NT2/D1 (cell line): ENCODE results near the gene ZNF322.
A peak's percentile ranks its signal among the peaks of the same experiment; 100 is the strongest.

ENCODE experiments used
- DNase-seq: peaks from one replicate; pipeline ENCODE4 v3.0.0-alpha.2; 2011; ENCODE audit warnings: low read depth, low spot score
- H3K27me3 ChIP-seq: 2 replicates; pipeline ENCODE4 v1.6.0; 2011; ENCODE audit warnings: mild to moderate bottlenecking; ENCODE audit not compliant: insufficient read length, insufficient read depth
- H3K36me3 ChIP-seq: 2 replicates; pipeline ENCODE4 v1.6.1; 2011; ENCODE audit warnings: mild to moderate bottlenecking, low read length, mixed read lengths; ENCODE audit not compliant: insufficient read depth, insufficient read length
- H3K4me1 ChIP-seq: 2 replicates; pipeline ENCODE4 v1.5.1; 2011; ENCODE audit not compliant: insufficient read depth, insufficient read length
- H3K4me3 ChIP-seq: 2 replicates; pipeline ENCODE4 v1.5.1; 2011; ENCODE audit warnings: low read depth; ENCODE audit not compliant: insufficient read length
- H3K9ac ChIP-seq: 2 replicates; pipeline ENCODE4 v1.6.0; 2011; ENCODE audit warnings: low read depth; ENCODE audit not compliant: insufficient read length
- H3K9me3 ChIP-seq: 2 replicates; pipeline ENCODE4 v1.5.1; 2011; ENCODE audit warnings: mild to moderate bottlenecking, low read length; ENCODE audit not compliant: insufficient read depth
- SUZ12 ChIP-seq: IDR thresholded peaks from 2 replicates; pipeline ENCODE4 v1.6.1; 2011; ENCODE audit not compliant: insufficient read length, insufficient read depth; ENCODE audit errors: extremely low read depth
- YY1 ChIP-seq: IDR thresholded peaks from 2 replicates; pipeline ENCODE4 v1.6.1; 2011; ENCODE audit not compliant: insufficient read length, insufficient read depth
- ZNF274 ChIP-seq: IDR thresholded peaks from 2 replicates; pipeline ENCODE4 v1.6.1; 2011; ENCODE audit warnings: mild to moderate bottlenecking, low read depth, low read length

The ZNF322 gene

DNA sequence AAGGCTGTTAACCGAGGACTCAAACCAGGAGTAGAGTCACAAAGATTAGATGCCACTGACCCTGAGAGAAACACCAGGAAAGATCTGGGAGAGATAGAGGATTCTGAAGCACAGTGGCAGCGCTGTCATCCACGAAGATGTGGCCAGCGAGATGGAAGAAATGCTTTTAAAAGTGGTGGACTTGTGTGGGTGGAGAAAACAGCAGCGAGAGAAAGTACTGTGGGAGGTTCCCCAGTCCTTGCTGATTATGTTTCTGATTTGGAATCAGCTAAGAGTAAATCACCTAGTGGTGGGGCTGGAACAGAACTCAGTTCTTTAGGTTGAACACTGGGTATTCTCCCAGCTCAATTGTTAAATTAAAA, 435 bp upstream of the ZNF322 start:
- peak overlapping the region; percentile 78 for H3K9ac ChIP-seq
- no peaks in the 10 kb centered on the region for H3K4me1 ChIP-seq
- H3K9me3 ChIP-seq: no peaks in the 10 kb centered on the region
- peaks cover 3% of the 10 kb centered on the region for H3K27me3 ChIP-seq
- no peak for DNase-seq
- H3K4me3 ChIP-seq: peak overlapping the region; percentile 74
- TF ChIP-seq ZNF274 (no peak), SUZ12 (no peak), YY1 (no peak)
- peaks cover 32% of the 10 kb centered on the region for H3K36me3 ChIP-seq

DNA sequence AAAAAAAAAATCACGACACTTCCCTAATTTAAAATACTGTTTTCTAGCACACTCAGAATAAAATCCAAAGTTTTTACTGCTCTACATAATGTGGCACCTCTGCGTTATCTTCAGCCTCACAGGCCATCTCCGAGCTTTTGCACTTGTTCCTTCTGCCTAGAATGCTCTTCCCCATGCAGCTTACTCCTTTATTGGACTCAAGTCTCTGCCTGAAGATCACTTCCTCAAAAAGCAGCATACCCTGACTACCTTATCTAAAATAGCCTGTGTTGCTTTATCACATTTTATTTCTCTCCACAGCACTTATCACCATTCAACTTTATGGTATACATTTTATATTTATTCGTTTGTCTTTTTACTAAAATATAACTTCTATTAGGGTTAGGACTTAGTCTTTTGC, 2.3 kb downstream of the ZNF322 start:
- Histone ChIP-seq H3K9ac (no peak overlapping the region), H3K36me3 (peaks cover 38% of the 10 kb centered on the region), H3K4me1 (no peaks in the 10 kb centered on the region), H3K4me3 (no peak overlapping the region), H3K27me3 (peaks cover 3% of the 10 kb centered on the region), H3K9me3 (no peaks in the 10 kb centered on the region)
- TF ChIP-seq YY1 (no peak), SUZ12 (no peak), ZNF274 (no peak)
- DNase-seq: no peak

DNA sequence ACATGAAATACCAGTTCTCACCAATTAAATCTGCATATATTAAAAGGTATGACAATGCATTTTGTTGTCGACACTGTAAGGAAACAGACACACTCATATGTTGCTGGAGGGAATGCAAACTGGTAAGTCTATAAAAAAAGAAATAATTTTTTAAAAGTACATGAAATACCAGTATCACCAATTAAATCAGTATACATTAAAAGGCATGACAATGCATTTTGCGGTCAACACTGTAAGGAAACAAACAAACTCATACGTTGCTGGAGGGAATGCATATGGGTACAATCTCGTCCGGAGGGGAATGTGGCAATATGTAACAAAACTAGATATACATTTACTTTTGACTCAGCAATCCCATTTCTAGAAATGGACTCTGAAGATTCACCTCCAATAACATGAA, 6.5 kb downstream of the ZNF322 start:
- Histone ChIP-seq H3K4me3 (no peak overlapping the region), H3K4me1 (no peaks in the 10 kb centered on the region), H3K9me3 (peaks cover 15% of the 10 kb centered on the region; the same call in 1 of the 2 replicates), H3K9ac (no peak overlapping the region), H3K27me3 (no peaks in the 10 kb centered on the region), H3K36me3 (peaks cover 40% of the 10 kb centered on the region)
- TF ChIP-seq YY1 (no peak), SUZ12 (no peak), ZNF274 (no peak)
- no peak for DNase-seq

DNA sequence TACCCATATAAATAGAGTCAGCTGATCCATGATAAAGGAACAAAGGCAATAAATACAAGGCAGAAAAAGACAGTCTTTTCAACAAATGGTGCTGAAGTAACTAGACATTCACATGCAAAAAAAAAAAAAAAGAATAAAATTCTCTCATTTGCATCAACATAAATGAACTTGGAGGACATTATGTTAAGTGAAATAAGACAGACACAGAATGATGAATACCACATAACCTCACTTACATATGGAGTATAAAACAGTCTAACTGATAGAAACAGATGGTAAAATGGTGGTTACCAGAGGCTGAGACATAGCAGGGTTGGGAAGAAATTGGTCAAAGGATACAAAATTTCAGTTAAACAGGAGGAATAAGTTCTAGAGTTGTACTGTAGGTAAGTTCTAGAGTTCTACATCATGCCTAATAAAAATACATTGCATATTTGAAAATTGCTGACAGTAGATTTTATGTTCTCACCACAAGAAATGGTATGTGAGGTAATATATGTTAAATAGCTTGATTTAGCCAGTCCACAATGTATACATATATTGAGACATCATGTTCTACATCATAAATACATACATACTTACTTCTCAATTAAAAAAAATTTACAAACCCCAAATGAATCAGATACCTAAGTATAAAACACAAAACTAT, 8.3 kb downstream of the ZNF322 start:
- Histone ChIP-seq H3K9me3 (peaks cover 15% of the 10 kb centered on the region; the same call in 1 of the 2 replicates), H3K27me3 (no peaks in the 10 kb centered on the region), H3K4me1 (no peaks in the 10 kb centered on the region), H3K36me3 (peaks cover 23% of the 10 kb centered on the region), H3K9ac (no peak overlapping the region), H3K4me3 (no peak overlapping the region)
- TF ChIP-seq SUZ12 (no peak), ZNF274 (no peak), YY1 (no peak)
- DNase-seq: no peak

DNA sequence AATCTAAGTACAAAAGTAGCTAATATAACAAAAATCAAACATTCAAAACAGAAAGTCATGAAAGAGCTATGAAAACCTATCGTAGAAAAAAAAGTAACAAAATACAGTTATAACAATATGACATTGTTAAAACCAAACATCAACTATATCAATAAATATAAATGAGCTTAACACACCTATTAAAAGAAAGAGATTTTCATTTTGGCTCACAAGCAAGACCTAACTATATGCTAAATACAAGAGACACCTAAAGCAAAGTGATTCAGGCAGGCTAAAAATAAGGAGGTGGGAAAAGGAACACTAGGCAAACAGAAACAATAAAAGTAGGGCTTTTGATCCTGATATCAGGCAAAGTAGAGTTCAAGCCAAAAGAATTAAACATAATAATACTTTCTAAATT, 13.5 kb downstream of the ZNF322 start:
- no peaks in the 10 kb centered on the region for H3K27me3 ChIP-seq
- no peak overlapping the region for H3K4me3 ChIP-seq
- no peak for DNase-seq
- peaks cover 39% of the 10 kb centered on the region for H3K9me3 ChIP-seq
- H3K36me3 ChIP-seq: peaks cover 29% of the 10 kb centered on the region
- no peak overlapping the region for H3K9ac ChIP-seq
- H3K4me1 ChIP-seq: no peaks in the 10 kb centered on the region
- no peak for TF ChIP-seq YY1
- TF ChIP-seq ZNF274: no peak
- TF ChIP-seq SUZ12: no peak

DNA sequence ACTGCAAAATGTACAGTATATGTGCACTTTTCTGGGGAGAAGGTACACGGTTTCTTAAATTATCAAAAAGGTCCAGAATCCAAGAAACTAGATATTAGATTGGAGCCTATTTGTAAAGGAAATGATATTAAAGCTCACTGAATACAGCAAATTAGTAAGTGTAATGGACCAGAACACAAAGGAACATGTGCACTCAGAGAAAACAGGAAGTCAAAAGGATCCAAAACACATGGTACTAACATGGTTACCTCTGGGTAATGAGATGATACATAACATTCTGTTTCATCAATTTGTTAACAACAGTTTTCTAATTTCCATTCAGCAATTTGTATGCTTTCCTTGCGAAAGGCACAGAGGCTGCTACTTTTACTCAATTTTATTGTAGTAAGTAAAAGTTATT, 18.7 kb downstream of the ZNF322 start:
- TF ChIP-seq YY1: no peak
- no peak for TF ChIP-seq SUZ12
- no peak for TF ChIP-seq ZNF274
- no peak overlapping the region for H3K9ac ChIP-seq
- H3K27me3 ChIP-seq: no peaks in the 10 kb centered on the region
- DNase-seq: no peak
- no peak overlapping the region for H3K4me3 ChIP-seq
- H3K9me3 ChIP-seq: peaks cover 54% of the 10 kb centered on the region
- H3K4me1 ChIP-seq: no peaks in the 10 kb centered on the region
- H3K36me3 ChIP-seq: peaks cover 51% of the 10 kb centered on the region

DNA sequence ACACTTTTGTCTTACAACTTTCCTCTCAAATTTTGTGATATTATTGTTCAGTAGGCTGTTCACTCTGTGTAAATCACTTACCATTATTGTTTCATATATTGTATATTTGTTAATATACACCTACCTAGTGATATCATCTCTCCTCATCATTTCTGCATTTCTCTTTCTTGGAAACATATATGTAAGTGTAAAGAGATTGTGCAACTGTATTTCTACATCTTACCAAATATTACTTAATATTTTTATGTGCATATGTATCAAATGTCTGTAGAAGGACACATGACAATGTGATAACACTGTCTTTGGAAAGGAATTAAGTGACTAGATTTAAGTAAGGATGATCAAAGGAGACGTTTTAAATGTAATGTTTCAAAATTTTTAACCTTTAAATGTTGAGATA, 30.2 kb downstream of the ZNF322 start:
- DNase-seq: no peak
- Histone ChIP-seq H3K4me1 (no peaks in the 10 kb centered on the region), H3K36me3 (peaks cover 5% of the 10 kb centered on the region), H3K27me3 (no peaks in the 10 kb centered on the region), H3K9ac (no peak overlapping the region), H3K9me3 (0 out of 2 replicates have a peak, but pooled peaks cover 6% of the 10 kb centered on the region), H3K4me3 (no peak overlapping the region)
- no peak for TF ChIP-seq ZNF274
- TF ChIP-seq YY1: no peak
- no peak for TF ChIP-seq SUZ12
